Stimulated activated memory B cell treated with anti-CD40 and anti-IgM and Interleukin-4, amounts not matched to agents 10 μg/mL and 1 μg/mL and 100 μg/mL, for 72 hours (primary cell): ENCODE results near the gene GLP1R.

Experiments
- ATAC-seq: fragments of 150-1000 bp; cut with Tn5 transposase; 2 replicates; pipeline ENCODE4 v1.10.0; 2021
- H3K27ac Mint-ChIP-seq: one replicate; pipeline ENCODE4 v1.8.0; 2022; ENCODE audit warnings: mild to moderate bottlenecking, mixed read lengths
- H3K27me3 Mint-ChIP-seq: one replicate; pipeline ENCODE4 v1.8.0; 2022; ENCODE audit warnings: mixed read lengths
- H3K36me3 Mint-ChIP-seq: one replicate; pipeline ENCODE4 v1.8.0; 2022; ENCODE audit warnings: mixed read lengths
- H3K4me1 Mint-ChIP-seq: one replicate; pipeline ENCODE4 v1.8.0; 2022; ENCODE audit warnings: mixed read lengths
- H3K4me3 Mint-ChIP-seq: one replicate; pipeline ENCODE4 v1.8.0; 2022; ENCODE audit warnings: mild to moderate bottlenecking, moderate library complexity, mixed read lengths
- H3K9me3 Mint-ChIP-seq: one replicate; pipeline ENCODE4 v1.8.0; 2022; ENCODE audit warnings: mixed read lengths

Gene GLP1R

DNA sequence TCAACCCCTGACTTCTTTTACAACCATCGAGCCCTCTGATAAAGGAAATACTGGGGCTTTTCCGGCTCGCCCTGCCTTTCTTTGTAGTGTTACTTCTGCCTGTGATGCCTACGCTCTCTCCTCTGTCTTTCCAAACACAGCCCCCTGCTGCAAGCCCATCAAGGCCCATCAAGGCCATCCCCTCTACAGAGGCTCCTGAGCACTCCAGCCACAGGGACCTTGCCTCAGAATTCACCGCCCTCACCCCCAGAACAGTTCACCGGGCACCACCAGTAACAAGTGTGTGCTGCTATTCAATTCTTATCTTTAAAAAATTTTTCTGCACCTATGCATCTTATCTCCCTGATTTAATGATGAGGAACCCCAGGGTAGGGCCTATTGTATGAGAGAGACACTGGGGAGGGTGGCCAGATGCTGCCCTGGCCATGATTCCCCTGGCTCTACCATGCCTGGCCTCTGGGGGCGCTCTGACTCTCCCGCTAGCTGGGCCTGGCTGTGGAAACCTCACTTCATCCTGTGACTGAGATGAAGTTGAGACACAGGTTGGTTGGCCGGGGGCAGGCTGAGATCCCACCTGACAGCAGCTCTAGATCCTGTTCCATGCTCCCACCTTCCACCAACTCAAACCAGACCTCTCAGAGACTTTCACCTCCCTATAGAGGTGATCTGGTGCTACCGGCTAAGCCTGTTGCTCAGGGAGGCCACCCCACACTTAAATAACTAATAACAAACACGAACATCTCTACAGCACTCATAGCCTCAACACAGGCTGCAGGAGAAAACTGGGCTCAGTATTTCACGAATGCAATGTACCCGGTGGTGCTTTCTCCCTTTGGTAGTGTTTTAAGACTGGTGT lies 19.2 kb upstream of the GLP1R start:
- ATAC-seq, result peak; percentile 65
- Mint-ChIP-seq H3K4me1 (no peaks in the 10 kb centered on the region), H3K27me3 (peaks cover 23% of the 10 kb centered on the region), H3K27ac (no peak overlapping the region), H3K9me3 (no peaks in the 10 kb centered on the region), H3K36me3 (no peaks in the 10 kb centered on the region), H3K4me3 (no peak overlapping the region)

DNA sequence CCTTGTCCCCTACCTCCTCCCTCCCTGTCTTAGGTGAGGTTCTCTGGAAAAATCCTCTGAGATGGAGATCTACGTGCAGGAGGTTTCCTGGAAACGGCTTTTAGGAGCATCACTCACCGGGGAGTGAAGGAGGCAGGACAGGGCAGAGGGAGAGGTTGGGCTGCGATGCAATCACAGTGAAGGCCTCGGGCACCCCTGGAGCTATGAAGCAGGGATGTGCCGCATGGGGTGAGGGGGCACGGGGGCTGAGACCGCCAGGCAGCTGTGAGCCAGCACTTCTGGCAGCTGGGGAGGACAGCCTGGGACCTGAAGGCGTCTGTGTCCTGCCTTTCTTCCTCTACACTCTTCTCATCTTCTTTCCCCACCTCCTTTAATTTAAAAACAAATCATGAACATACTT lies 12.9 kb upstream of the GLP1R start:
- peaks cover 38% of the 10 kb centered on the region for H3K27me3 Mint-ChIP-seq
- no peak overlapping the region for H3K27ac Mint-ChIP-seq
- H3K4me3 Mint-ChIP-seq, result no peak overlapping the region
- no peak for ATAC-seq
- H3K9me3 Mint-ChIP-seq, result no peaks in the 10 kb centered on the region
- peaks cover 13% of the 10 kb centered on the region for H3K4me1 Mint-ChIP-seq
- H3K36me3 Mint-ChIP-seq, result no peaks in the 10 kb centered on the region

DNA sequence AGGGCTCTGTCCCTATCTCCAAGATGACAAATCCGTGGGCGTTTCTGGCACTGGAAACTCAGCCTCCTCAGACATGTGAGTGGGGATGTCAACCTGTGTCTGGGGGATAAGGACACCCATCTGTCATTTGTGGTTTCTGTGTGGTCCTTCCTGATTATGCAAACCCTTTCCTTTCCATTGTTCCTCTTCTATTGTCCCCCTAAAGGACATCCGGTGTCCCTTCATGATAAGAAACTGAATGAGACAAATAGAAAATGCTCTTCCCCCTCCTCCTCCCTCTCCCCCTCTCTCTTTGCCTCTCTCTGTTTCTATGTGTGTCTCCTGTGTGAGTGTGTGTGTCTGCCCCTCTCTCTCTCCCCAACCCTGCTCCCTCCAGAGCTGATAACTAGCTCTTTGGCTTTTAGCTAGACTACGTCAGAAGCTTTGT lies 11.5 kb upstream of the GLP1R start:
- no peak for ATAC-seq
- Mint-ChIP-seq H3K27me3 (peaks cover 38% of the 10 kb centered on the region), H3K36me3 (no peaks in the 10 kb centered on the region), H3K27ac (no peak overlapping the region), H3K4me3 (no peak overlapping the region), H3K9me3 (no peaks in the 10 kb centered on the region), H3K4me1 (peaks cover 20% of the 10 kb centered on the region)

DNA sequence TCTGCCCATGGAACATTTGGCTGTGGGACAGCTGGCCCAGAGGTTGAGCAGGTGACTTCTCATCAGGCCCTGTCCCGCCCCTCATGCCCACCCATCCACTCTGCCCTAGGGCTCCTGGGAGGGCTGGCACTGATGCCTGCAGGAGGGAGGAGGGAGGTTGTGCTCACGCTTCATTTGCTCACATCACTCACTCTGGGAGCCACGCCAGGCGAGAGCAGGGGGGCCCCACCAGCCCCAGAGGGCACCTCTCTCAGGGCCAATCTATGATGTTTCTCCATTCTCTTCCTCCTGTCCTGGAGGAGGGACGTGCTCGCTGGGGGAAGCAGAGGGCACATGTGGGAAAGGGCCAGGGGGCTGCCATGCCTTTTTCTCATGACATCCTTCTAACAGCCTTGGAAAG lies 10.9 kb upstream of the GLP1R start:
- ATAC-seq, result no peak
- H3K4me1 Mint-ChIP-seq, result peaks cover 20% of the 10 kb centered on the region
- H3K36me3 Mint-ChIP-seq, result no peaks in the 10 kb centered on the region
- H3K27me3 Mint-ChIP-seq, result peaks cover 38% of the 10 kb centered on the region
- no peaks in the 10 kb centered on the region for H3K9me3 Mint-ChIP-seq
- no peak overlapping the region for H3K27ac Mint-ChIP-seq
- H3K4me3 Mint-ChIP-seq, result no peak overlapping the region

DNA sequence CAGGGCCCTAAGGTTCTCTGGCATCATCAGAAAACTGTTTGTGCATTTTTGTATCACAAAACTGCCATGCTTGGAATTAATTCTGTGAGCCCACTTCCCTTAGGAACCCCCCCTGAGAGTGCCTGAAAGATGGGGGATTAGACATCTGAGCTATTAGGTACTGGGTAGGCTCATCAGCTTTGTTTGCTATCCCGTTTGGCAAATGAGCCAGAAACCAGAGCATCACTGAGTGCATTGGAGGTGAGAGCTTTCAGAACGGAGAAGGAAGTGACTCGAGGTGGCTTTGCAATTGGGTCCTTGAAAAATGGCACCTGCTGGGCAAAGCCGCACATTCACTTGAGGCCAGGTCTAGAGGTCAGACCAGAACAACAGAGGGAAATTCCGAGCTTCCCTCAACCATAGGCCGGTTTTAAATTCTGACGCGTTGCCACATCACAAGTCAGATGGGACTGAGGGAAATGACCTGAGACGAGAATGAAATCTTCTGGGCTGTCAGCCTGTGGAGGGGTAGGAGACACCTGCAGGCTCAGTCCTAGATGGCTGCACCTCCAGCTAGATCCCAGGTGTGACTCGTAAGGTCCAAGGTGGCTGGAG lies 8.4 kb upstream of the GLP1R start:
- no peaks in the 10 kb centered on the region for H3K9me3 Mint-ChIP-seq
- H3K4me1 Mint-ChIP-seq, result peaks cover 20% of the 10 kb centered on the region
- no peak overlapping the region for H3K27ac Mint-ChIP-seq
- H3K4me3 Mint-ChIP-seq, result no peak overlapping the region
- ATAC-seq, result no peak
- peaks cover 38% of the 10 kb centered on the region for H3K27me3 Mint-ChIP-seq
- H3K36me3 Mint-ChIP-seq, result no peaks in the 10 kb centered on the region

DNA sequence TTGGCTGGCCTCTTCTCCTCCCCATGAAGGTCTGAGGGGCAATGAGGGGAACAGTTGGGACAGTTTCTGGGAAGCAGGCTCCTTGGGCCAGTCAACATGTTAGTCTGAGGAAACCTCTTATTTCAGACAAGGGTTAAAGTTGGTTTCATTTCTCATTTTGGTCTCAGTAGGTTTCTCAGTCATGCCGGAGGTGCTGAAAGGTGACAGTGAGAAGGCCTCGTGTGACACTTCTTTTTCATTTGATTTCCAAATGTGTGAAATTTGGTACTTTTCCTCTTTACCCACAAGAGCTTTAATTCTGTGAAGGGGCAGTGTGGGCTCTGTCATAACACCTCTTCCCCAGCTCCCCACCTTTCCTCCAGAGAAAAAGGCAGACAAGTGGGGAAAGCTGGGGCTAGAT lies 7.5 kb upstream of the GLP1R start:
- no peaks in the 10 kb centered on the region for H3K36me3 Mint-ChIP-seq
- ATAC-seq, result peak; percentile 47
- peaks cover 20% of the 10 kb centered on the region for H3K4me1 Mint-ChIP-seq
- no peaks in the 10 kb centered on the region for H3K9me3 Mint-ChIP-seq
- peaks cover 38% of the 10 kb centered on the region for H3K27me3 Mint-ChIP-seq
- no peak overlapping the region for H3K27ac Mint-ChIP-seq
- H3K4me3 Mint-ChIP-seq, result no peak overlapping the region

DNA sequence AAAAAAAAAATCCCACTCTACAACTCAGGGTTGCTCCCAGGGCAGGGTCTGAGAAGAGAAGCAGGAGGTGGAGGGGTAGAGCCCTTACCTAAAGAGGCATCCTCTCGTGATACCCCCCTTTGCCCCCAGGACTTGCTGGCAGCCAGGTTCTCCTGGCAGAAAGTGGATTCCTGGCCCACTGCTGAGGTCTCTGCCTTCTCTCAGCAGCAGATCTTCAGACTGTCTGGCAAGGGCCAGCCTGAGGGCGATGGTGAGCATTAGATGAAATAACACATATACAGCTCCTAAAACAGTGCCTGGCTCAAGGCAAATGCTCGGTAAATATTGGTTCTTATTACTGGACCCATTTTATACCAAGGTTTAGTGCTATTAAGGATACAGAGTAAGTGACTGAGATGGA lies 4.8 kb upstream of the GLP1R start:
- no peak overlapping the region for H3K4me3 Mint-ChIP-seq
- H3K27me3 Mint-ChIP-seq, result peaks cover 38% of the 10 kb centered on the region
- H3K36me3 Mint-ChIP-seq, result no peaks in the 10 kb centered on the region
- no peaks in the 10 kb centered on the region for H3K9me3 Mint-ChIP-seq
- peaks cover 12% of the 10 kb centered on the region for H3K4me1 Mint-ChIP-seq
- no peak overlapping the region for H3K27ac Mint-ChIP-seq
- ATAC-seq, result no peak

DNA sequence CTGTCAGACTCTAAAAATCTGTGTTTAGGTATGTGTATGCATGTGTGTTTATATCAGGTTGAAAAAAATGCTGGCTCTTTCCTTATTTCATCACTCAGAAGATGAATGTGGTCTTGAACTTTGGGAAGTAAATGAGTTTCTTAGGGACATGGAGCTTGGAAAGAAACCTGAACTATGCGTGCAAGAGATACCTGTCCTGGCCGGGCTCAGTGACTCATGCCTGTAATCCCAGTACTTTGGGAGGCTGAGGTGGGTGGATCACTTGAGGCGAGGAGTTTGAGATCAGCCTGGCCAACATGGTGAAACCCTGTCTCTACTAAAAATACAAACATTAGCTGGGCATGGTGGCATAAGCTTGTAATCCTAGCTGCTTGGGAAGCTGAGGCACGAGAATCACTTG lies 4.4 kb upstream of the GLP1R start:
- Mint-ChIP-seq H3K36me3 (no peaks in the 10 kb centered on the region), H3K27ac (no peak overlapping the region), H3K27me3 (peaks cover 38% of the 10 kb centered on the region), H3K4me1 (peaks cover 16% of the 10 kb centered on the region), H3K4me3 (no peak overlapping the region), H3K9me3 (no peaks in the 10 kb centered on the region)
- ATAC-seq, result no peak

DNA sequence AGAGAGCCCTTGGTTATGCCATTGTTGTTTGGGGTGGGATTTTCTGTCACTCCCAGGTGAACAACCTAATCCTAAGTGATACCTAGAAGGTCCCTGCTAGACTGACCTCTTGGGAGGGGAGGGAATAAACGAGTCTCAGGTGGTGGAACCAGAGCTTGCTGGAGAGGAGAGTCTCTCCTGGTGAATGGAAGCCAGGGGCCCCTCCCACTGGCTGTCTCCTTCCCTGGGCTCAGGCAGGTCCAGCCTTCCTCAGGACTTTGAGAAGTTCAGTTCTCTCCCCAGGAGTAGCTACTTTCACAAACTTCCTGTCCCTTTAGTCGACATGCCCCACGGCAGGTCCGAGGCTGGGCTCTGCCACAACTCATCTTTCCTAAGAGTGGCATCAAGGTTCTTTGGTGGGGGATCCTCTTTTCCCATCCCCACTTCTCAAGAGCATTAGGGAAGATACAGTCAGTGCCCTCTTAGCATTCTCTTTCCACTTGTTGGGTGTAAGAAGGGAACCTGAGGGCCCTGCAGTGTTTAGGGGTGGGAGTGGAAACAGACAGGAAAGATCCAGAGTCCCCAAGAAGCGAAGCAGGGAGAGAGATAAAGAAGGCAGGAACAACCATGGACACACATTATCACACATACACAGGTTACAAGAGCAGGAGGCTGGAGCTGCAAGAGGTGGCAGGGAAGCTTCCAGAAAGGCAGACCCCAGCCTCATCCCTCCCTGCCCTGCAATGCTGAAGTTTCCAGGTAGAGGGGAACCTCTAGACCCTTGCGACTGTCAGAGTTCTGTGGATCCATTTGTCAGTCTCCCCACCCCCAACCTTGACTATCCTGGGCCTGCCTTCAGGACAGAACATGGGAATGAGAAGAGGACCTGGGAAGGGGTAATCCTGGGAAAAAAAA lies 900 bp upstream of the GLP1R start:
- peaks cover 57% of the 10 kb centered on the region for H3K27me3 Mint-ChIP-seq
- H3K36me3 Mint-ChIP-seq, result no peaks in the 10 kb centered on the region
- no peak overlapping the region for H3K4me3 Mint-ChIP-seq
- no peaks in the 10 kb centered on the region for H3K9me3 Mint-ChIP-seq
- ATAC-seq, result no peak
- H3K4me1 Mint-ChIP-seq, result peaks cover 7% of the 10 kb centered on the region
- H3K27ac Mint-ChIP-seq, result no peak overlapping the region

DNA sequence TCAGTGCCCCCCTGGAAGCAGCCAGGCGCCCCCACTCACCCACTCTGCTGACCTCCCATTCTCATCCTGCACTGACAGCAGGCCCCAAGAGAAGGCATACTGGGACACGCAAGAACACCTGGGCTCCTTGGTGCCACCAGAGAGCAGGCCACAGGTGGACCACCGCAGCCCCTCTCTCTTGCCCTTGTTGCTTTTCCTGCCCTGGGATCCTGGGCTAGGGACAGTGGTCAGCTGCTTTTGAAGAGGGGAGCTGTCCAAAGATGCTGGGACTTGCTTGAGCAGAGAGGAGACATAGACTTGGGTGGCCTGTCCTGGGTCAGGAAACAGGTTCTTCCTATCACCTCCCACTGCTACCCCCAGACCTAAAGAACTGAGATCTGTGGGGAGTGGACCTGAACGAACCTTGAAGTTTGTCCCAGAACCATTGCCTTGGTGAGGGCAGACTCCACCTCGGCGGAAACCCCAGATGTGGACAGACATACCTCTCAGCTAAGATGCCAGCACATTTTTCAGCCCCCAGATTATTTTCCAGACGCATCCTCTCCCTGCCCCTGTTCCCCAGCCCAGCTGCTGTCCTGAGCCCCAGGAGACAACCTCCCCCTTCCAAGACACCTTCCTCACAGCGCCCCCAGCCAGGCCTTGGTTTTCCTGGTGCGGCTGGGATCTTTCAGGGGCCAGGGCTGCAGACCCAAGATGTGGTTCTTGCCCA lies 1.1 kb downstream of the GLP1R start:
- Mint-ChIP-seq H3K27ac (no peak overlapping the region), H3K36me3 (no peaks in the 10 kb centered on the region), H3K4me3 (peak overlapping the region; percentile 58), H3K4me1 (peaks cover 7% of the 10 kb centered on the region), H3K9me3 (no peaks in the 10 kb centered on the region), H3K27me3 (peaks cover 77% of the 10 kb centered on the region)
- ATAC-seq, result no peak

DNA sequence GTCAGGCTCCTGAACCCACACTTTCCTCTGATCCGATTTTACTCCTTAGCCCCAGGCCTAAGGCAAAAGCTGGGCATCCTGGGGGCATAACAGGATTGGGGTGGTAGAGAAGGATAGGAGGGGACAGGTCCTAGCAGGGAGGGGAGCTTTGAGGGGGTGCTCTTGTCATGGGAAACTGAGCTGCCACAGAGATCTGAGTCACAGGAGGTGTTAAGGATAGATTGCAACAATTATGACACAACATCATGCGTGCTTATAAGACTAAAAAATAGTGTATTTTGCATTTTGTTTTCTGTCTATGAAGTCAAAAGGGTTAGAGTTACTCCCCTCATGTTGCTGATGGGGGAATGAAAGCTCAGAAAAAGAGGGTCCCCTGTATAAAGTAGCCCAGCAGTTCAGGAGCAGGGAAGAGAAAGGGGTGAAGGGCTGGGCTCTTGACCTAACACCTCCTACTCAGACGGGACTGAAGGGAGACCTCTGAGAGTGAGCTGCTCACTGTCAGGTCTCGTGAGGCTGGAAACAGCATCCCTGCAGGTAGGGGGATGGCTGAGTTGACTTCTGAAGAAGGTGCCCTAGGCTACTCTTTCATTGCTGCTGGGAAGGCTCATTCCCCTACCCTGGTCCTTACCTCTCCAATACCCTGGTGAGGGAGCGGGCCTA lies 2.0 kb downstream of the GLP1R start:
- no peak overlapping the region for H3K4me3 Mint-ChIP-seq

DNA sequence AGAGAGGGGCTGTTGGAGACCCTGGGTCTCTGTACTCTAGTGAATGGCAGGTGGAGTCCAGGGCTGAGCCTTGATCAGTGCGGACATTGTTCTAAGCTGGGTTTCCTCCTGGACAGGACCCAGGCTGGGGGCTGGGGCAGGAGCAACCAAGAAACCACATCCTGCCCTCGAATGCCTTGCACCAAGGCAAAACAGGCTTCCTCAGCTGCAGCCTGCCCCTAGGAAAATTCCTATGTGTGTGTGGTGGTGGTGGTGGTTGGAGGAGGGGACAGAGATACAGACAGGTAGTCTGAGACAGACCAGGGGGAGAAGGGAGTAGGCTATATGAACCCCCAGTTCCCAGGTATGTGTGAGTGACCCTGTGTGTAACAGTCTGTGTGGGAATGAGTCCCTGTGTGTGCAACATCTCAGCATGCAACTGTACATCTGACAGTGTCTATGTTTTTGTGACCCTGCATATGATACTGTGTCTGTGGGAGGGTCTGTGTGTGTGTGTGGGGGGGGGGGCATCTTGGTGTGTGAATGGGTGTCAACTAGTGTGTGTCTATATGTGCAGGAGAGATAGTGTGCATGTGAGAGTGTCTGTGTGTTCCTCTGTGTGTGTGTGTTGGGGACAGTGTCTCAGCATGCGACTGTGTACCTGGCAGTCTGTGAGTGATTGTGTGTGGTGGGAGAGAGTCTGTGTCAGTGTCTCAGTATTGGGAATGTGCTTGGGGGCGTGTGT lies 3.0 kb downstream of the GLP1R start:
- Mint-ChIP-seq H3K4me3 (no peak overlapping the region), H3K27ac (no peak overlapping the region), H3K36me3 (no peaks in the 10 kb centered on the region), H3K27me3 (peaks cover 75% of the 10 kb centered on the region), H3K4me1 (peaks cover 7% of the 10 kb centered on the region), H3K9me3 (no peaks in the 10 kb centered on the region)
- ATAC-seq, result no peak

More for the DNA sequence above, 2.0 kb downstream of the GLP1R start:
- Mint-ChIP-seq H3K9me3 (no peaks in the 10 kb centered on the region), H3K27ac (no peak overlapping the region), H3K27me3 (peaks cover 77% of the 10 kb centered on the region), H3K4me1 (peaks cover 7% of the 10 kb centered on the region), H3K36me3 (no peaks in the 10 kb centered on the region)
- ATAC-seq, result no peak

DNA sequence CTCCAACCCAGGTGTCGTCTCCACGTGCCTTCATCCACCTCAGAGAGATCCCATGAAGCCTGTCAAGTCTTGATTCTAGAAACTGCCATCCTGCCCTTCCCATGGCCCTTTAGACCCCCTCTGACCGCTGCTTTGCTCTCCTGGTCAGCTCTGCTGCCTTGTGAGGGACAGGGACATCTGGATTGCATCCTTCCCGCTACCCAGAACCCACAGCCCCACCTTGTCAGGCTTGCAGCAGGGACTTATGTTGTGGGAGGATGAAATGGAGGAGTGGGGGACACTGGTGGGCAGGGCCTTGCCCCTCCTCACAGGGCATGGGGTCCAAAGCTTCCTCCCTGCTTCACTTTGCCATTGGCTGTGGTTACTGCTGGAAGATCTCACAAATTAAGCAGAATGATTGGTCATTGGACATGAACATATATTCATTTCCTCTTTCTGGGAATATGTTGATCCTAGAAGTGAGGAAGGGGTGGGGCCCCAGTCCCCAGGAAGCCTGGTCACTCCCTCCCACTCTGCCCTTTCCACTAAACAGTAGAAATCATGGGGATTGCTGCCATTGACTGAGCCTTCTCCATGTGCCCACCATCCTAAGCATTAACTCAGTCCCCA lies 4.5 kb downstream of the GLP1R start:
- no peaks in the 10 kb centered on the region for H3K36me3 Mint-ChIP-seq
- H3K27ac Mint-ChIP-seq, result no peak overlapping the region
- no peak for ATAC-seq
- H3K27me3 Mint-ChIP-seq, result peaks cover 59% of the 10 kb centered on the region
- no peaks in the 10 kb centered on the region for H3K9me3 Mint-ChIP-seq
- peaks cover 7% of the 10 kb centered on the region for H3K4me1 Mint-ChIP-seq
- H3K4me3 Mint-ChIP-seq, result no peak overlapping the region
